PC-9 (cell line): ENCODE results near the gene GGTLC1.

Source experiments
- CTCF ChIP-seq: fragments of 200-600 bp; sonication (generic); conservative IDR thresholded peaks from 2 replicates; pipeline ENCODE4 v1.6.1; 2017; ENCODE audit warnings: mixed run types, antibody characterized with exemption, mild to moderate bottlenecking, moderate library complexity
- EZH2 ChIP-seq: fragments of 200-600 bp; sonication (generic); IDR thresholded peaks from 2 replicates; pipeline ENCODE4 v1.8.0; 2017; ENCODE audit warnings: antibody characterized with exemption, low read depth

- no peak for TF ChIP-seq CTCF
- TF ChIP-seq EZH2: no peak
Observed at GRCh38 chr20:24027229-24027628, 38.6 kb upstream of the GGTLC1 start.
